HG02623 (cell line): ENCODE measurements around the gene CNPY2.

Source experiments
- ATAC-seq: cut with Tn5 transposase; IDR thresholded peaks from one replicate; pipeline ENCODE4 v1.9.1; 2021; ENCODE audit warnings: moderate library complexity; ENCODE audit not compliant: unreplicated experiment

Gene CNPY2

GRCh38 chr12:56260921-56261320 is 54.9 kb downstream of the CNPY2 start:
- no peak for ATAC-seq

- no peak for ATAC-seq
These were observed 55.4 kb downstream of the CNPY2 start for GRCh38 chr12:56260380-56260779.
